Ectodermal cell (in vitro differentiated cells): ENCODE results near the gene RNF10.
"Not testable (repeated sequence)": the region's sequence is repeated elsewhere in the genome, so short reads cannot be mapped to it uniquely, and the experiment has no call there.

Source experiments
- H3K27ac ChIP-seq: 2 replicates; pipeline ENCODE4 v1.7.0; 2013; ENCODE audit warnings: mild to moderate bottlenecking, low read depth, low read length; ENCODE audit not compliant: insufficient read depth, poor library complexity, severe bottlenecking
- H3K27me3 ChIP-seq: 2 replicates; pipeline ENCODE4 v1.7.0; 2013; ENCODE audit warnings: mild to moderate bottlenecking, low read length; ENCODE audit not compliant: insufficient read depth, control insufficient read depth, poor library complexity, severe bottlenecking
- H3K36me3 ChIP-seq: one replicate; pipeline ENCODE4 v1.7.0; 2013; ENCODE audit warnings: low read length; ENCODE audit not compliant: control insufficient read depth, insufficient read depth
- H3K4me1 ChIP-seq: one replicate; pipeline ENCODE4 v1.7.0; 2013; ENCODE audit warnings: low read length; ENCODE audit not compliant: control insufficient read depth, insufficient read depth
- H3K4me3 ChIP-seq: 2 replicates; pipeline ENCODE4 v1.7.0; 2013; ENCODE audit warnings: low read depth, low read length, control low read depth; ENCODE audit not compliant: insufficient read depth
- H3K9me3 ChIP-seq: 2 replicates; pipeline ENCODE4 v1.7.0; 2013; ENCODE audit warnings: mild to moderate bottlenecking, low read length, moderate library complexity; ENCODE audit not compliant: control insufficient read depth
- WGBS, 2 experiments: methylation state at CpG; one replicate each; pipeline ENCODE4 v1.1.7; 2013; ENCODE audit warnings: missing lambda C conversion rate in 2 of 2; 5-methylcytosine and 5-hydroxymethylcytosine counted together

RNF10 gene

DNA sequence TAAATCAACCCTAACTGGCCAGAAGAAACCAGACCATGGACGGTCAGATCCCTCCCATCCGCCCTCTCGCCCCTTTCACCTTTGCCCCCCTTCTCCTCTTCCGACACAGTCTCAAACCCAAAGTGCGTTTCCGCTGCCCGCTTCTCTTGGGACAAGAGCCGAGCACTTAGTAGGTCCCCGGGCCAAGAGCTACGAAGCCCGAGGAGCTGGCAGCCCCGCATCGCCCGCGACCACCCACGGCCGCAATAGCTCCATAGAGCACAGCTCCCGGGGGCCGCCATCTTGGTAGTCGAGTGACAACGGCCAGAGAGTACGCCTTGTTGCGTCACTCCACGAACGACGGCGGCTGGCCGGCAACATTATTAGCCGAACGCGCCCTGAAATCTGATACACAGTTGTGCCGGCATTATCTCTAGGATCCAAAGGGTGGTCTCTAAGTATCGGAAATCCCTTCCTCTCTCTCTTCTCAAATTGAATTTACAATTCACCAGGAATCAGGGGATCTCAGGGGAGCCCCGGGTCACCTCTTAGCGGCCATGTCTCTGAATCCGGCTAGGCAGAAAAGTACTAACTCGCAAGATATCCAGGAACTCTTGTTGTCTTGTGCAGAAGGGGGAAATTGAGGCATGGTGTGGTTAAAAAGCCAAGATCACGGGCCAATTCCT lies 5.2 kb upstream of the RNF10 start, which contains the start of gene COQ5:
TSS of gene COQ5 (minus strand) at position 298 of the 665 bp plus-strand sequence. CDS start at position 281, 17 bp downstream.
- peak within 1 kb of the TSS; percentile 82 for H3K4me3 ChIP-seq
- H3K27ac ChIP-seq = peak within 1 kb of the TSS; percentile 92
- no peaks in the 10 kb centered on the region for H3K27me3 ChIP-seq
- H3K9me3 ChIP-seq = no peaks in the 10 kb centered on the region
- no peaks in the 10 kb centered on the region for H3K36me3 ChIP-seq
- 2% methylated on average over 38 of the region's 38 CpGs for WGBS, 2 experiments
- peaks cover 6% of the 10 kb centered on the region for H3K4me1 ChIP-seq

DNA sequence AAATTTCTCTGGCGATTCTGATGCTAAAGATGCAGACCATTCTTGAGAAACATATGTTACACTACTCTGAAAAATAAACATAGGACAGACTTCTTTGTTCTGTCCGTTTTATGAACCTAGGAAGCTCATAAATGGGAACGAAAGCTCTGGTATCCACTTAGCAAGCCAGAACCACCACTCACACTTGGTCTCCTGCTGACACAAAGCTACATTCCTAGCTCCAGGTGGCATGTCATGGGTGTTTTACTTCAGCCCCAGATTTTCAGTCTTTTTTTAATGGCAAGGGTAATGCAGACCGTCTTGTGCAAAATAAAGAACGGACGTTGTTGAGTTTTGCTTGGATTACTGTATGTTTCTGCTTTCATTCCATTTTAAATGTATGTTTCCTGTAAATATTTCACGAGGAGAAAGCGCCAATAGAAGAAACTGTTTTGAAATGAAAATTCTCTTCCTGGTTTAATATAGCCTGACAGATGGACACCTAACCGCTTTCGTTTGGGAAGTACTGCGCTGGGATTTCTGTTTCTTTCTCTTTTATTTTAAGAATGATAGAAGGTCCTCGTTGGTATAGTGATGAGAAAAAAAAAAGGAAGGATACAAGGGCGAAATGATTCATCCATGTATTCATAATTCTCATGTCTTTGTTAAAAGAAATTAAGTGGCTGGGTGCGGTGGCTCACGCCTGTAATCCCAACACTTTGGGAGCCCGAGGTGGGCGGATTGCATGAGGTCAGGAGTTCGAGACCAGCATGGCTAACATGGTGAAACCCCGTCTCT lies 4.3 kb upstream of the RNF10 start:
- no peaks in the 10 kb centered on the region for H3K36me3 ChIP-seq
- H3K9me3 ChIP-seq = no peaks in the 10 kb centered on the region
- WGBS, 2 experiments = 74% methylated on average over 19 of the region's 19 CpGs
- no peaks in the 10 kb centered on the region for H3K27me3 ChIP-seq
- peak overlapping the region; percentile 82 for H3K4me3 ChIP-seq
- peak overlapping the region; percentile 92 for H3K27ac ChIP-seq
- peaks cover 6% of the 10 kb centered on the region for H3K4me1 ChIP-seq

DNA sequence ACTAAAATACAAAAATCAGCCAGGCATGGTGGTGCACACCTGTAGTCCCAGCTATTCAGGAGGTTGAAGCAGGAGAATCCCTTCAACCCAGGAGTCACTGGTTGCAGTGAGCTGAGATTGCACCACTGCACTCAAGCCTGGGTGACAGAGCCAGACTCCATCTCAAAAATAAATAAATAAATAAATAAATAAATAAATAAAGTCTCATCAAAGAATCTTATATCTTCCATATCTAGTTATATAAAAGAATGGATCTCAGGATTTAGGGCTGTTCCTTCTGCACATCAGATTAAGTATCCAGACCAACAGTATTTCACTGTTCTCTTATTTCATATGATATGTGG lies 3.8 kb upstream of the RNF10 start:
- H3K27ac ChIP-seq, H3K4me3 ChIP-seq, H3K9me3 ChIP-seq, H3K36me3 ChIP-seq, H3K4me1 ChIP-seq, H3K27me3 ChIP-seq: not testable (repeated sequence)

DNA sequence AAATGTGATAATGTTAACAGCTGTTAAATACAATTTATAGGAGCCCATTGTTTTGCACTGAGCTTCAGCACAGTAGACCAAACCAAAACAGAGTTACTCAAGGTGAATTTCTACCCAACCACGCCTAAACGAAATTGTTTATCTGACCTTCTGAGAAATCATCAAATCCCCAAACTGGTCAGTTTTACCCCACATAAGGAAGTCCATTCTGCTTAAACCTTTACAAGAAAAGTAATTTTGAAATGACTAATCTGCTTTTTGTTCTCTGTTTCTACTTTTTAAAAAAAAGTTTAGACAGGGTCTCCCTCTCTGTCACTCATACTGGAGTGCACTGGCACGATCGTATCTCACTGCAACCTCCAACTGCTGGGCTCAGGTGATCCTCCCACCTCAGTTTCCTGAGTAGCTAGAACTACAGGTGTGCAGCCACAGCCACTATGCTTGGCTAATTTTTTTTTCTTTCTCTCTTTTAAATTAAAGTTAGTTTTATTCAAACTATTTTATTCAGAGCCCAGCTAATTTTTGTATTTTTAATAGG lies 1.4 kb upstream of the RNF10 start:
- Histone ChIP-seq H3K36me3 (peaks cover 6% of the 10 kb centered on the region), H3K27me3 (no peaks in the 10 kb centered on the region), H3K9me3 (no peaks in the 10 kb centered on the region), H3K27ac (no peak overlapping the region), H3K4me3 (no peak overlapping the region), H3K4me1 (peaks cover 15% of the 10 kb centered on the region)
- WGBS, 2 experiments = 95% methylated on average over 4 of the region's 4 CpGs

DNA sequence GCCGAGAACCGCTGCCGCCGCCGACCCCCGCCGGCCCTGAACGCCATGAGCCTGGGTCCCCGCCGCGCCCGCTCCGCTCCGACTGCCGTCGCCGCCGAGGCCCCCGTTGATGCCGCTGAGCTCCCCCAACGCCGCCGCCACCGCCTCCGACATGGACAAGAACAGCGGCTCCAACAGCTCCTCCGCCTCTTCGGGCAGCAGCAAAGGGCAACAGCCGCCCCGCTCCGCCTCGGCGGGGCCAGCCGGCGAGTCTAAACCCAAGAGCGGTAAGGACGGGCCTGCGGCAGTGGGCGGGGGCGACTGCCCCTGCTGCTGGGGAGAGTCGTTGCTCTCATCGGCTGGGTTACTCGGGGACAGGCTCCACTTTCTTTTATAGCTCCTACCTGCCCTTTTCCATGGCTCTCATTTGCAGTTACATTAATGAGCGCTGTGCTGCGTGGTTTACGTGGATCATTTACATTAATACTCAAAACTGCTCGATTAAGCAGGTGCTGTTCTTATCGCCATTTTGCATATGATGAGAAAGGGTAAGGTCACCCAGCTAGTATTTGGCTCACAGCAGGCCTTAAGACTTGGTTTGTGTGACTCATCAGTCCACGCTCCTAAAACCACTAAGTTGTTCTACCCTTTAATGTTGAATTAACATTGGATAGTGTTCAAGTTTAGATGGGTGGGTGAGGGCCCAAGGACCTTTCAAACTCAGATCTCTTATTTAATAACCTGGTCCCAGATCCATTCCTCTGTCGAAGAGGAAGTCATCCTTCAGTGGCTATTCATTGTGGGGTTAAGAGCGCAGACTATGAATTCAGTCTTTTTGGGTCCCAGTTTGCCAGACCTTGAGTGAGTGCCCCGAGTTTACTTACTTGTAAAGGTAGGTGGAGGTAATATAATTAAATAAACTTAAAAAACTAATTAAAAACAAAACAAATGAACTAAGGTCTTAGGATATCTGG lies 823 bp downstream of the RNF10 start:
- Histone ChIP-seq H3K27ac (no peak overlapping the region), H3K36me3 (peaks cover 6% of the 10 kb centered on the region), H3K9me3 (no peaks in the 10 kb centered on the region), H3K27me3 (no peaks in the 10 kb centered on the region), H3K4me1 (peaks cover 9% of the 10 kb centered on the region), H3K4me3 (peak overlapping the region; percentile 89)
- 1 to 2% methylated on average over 51 of the region's 52 CpGs for WGBS, 2 experiments

DNA sequence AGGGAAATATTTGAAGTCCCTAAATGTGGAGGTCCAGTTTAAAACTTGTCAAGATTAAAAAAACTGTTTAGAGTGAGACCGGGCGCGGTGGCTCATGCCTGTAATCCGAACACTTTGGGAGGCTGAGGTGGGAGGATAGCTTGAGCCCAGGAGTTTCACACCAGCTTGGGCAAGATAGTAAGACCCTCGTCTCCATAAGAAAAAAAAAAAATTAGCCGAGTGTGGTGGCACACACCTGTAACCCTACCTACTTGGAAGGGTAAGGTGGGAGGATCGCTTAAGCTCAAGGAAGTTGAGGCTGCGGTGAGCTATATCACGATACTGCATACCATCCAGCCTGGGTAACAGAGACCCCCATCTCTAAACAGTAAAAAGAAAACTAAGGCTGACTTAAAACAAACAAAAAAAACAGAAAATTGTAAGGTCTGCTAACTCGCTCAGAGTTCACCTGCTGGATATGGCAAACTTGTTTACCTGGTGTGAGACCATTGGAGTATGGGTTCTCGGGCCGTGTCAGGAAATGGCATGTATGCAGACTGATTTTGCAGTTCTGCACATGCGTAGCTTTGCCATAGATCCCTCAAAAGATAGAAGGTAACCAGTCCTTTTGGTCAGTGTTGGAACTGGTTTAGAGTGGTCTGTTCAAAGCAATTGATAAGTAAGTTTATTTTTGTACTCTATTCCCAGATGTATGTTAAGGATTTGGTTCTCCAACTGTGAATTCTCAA lies 2.1 kb downstream of the RNF10 start:
- H3K27ac ChIP-seq = no peak overlapping the region
- WGBS, 2 experiments = 92 to 95% methylated on average over 13 of the region's 13 CpGs
- peak overlapping the region; percentile 89 for H3K4me3 ChIP-seq
- peaks cover 9% of the 10 kb centered on the region for H3K4me1 ChIP-seq
- no peaks in the 10 kb centered on the region for H3K9me3 ChIP-seq
- peaks cover 6% of the 10 kb centered on the region for H3K36me3 ChIP-seq
- H3K27me3 ChIP-seq = no peaks in the 10 kb centered on the region

DNA sequence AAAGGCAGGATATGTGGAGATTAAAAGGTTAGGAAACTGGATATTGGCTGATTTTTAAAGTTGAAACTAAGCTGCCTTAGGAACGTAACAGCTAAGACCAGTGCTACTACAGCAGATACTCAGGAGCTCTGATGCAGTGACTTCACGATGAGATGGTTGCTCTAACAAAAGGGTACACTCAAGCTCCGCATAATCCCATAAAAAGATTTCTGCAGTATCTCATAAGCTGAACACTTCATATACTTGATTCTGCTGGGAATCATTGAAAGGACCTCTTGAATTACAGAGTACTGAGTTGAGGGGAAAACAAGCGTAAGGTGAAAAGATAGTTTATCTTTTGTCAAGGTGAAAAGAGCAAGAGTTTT lies 3.7 kb downstream of the RNF10 start:
- no peaks in the 10 kb centered on the region for H3K27me3 ChIP-seq
- H3K27ac ChIP-seq = no peak overlapping the region
- peaks cover 6% of the 10 kb centered on the region for H3K36me3 ChIP-seq
- H3K4me1 ChIP-seq = peaks cover 9% of the 10 kb centered on the region
- 93 to 97% methylated on average over 4 of the region's 4 CpGs for WGBS, 2 experiments
- H3K9me3 ChIP-seq = no peaks in the 10 kb centered on the region
- H3K4me3 ChIP-seq = no peak overlapping the region

DNA sequence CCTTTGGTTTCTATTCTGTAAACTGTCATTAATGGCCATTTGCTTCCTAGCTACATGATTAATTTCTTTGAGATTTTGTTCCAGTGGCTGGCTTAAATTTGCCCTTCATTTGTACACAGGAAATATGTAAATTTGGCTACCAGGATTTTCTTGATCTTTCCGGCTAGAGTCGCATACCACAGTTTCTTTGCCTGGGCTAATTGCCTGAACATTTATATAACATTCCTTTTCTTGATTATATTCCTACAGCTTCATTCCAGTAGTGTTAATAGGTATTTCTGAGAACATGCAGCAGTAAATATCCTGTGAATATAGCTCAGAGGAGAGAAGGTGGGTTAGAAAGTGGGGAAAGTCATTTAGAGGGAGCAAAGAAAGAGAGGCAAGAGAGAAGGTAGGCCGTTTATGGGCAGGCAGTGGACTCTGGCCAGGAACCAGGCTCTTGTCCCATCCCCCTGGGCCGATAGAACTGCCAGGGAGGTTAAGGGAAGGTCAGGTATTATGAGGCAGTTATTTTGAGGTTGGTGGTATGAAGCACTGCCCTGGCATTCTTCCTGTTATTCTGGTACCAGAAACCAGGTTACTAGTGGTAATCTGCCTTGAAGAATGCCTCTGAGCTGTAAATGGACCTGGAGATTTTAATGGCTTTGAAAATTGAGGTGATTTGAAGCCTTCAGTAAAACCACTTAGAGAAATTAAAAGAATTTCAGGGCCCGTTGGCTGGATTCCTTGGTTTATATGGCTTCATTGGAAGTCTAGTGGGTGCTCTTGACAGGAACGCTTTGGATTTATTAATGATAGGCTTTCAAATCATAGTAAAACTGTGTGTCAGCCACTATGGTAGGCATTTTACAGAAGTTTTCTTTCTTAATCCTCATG lies 4.4 kb downstream of the RNF10 start:
- Histone ChIP-seq H3K4me3 (no peak overlapping the region), H3K27me3 (no peaks in the 10 kb centered on the region), H3K27ac (no peak overlapping the region), H3K36me3 (peaks cover 6% of the 10 kb centered on the region), H3K9me3 (no peaks in the 10 kb centered on the region), H3K4me1 (peaks cover 9% of the 10 kb centered on the region)
- 89 to 90% methylated on average over 6 of the region's 6 CpGs for WGBS, 2 experiments

DNA sequence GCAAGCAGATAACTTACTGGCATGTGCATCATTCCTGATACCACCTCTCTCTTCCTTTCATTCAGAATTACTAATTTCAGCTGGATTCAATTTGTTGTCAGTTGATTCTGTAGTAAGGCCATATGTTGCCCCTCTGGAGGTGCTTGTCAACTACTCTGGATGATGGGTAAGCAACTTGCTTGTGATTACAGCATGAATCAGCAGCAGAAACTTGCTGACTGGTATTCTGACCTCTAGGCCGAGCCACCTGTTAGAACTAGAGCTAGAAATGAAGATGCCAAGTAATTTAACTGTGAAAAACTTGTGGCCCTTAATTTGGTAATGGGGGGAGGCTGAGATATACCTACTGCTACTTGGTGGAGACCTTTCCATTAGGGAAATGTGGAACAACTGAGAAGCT lies 5.1 kb downstream of the RNF10 start:
- Histone ChIP-seq H3K27me3 (no peaks in the 10 kb centered on the region), H3K4me3 (no peak overlapping the region), H3K9me3 (no peaks in the 10 kb centered on the region), H3K4me1 (peaks cover 9% of the 10 kb centered on the region), H3K36me3 (peaks cover 6% of the 10 kb centered on the region), H3K27ac (no peak overlapping the region)
- WGBS, 2 experiments = 93 to 98% methylated on average over 1 of the region's 1 CpG
